NCI-H2029 treated with DMSO at 0.1 percent for 48 hours (cell line): ENCODE measurements around the gene CAPN7.
A peak's percentile ranks its signal among the peaks of the same experiment; 100 is the strongest.

ENCODE experiments used
- DNase-seq: peaks from one replicate; lab custom pipeline; 2025; lab: John Stamatoyannopoulos, UW

CAPN7 gene

DNA sequence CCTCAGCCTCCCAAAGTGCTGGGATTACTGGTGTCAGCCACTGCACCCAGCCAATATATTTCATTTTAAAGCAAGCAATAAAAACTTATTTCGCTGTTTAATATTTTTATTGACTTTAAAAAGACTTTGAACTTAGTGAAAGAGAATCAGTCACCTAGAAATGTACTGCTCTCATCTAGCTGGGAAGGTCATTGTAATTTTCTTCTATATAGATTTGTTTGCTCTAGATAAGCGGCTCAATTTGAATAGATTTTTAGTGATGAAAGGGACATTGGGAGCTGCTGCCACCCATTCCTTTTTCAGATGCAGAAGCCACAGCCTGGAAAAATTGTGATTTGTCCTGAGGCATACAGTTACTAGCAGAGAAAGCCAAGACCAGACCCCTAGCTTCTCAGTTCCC, 40.1 kb downstream of the CAPN7 start:
- DNase-seq, result no peak

DNA sequence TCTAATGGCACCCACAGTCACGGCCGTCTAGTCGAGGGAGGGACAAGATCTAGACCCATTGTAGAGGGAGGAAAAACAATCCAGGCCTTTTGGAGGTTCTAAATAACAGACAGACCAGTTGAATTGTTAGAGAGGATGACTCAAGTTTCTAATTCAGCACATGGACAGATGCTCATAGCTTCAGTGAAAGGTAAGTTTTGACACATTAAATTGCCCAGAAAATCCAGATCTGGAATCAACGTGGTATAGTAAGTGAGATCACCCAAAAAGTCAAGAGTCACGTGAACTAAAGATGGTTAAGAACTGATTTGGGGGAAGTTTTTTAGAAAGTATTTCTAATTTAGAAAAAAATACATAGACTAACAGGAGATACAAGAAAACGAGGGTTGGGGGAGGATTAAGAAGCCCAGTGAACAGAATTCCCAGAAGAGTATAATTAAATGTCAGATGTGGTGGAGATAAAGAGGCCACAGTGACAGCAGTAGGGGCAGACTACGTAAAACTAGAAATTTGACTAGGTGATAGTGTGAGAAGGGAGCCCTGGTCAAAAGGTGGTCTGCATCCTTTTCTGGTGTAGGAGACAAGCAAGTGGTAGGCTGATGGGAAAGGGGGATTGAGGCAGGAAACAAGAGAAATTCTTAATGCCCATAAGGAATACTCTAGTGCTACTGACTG, 47.1 kb downstream of the CAPN7 start:
- no peak for DNase-seq

DNA sequence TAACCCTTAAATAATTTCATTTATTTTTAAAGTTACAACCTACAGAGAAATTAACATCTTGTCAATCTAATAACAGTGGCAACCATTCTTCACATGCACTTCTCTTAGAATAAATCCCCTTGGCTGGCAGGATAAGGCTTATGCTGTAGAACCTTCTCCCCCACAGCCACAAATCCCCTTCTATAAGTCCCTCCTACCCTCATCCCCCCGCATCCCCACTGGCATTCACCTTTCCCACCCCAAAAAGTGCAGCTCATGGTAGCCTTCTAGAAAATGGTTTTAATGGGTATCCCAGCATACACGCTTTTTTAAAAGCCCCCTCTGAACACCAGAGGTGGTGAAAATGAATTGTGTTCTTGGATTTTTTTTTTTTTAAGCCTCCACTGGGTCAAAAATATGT, 49.2 kb downstream of the CAPN7 start:
- DNase-seq, result no peak

DNA sequence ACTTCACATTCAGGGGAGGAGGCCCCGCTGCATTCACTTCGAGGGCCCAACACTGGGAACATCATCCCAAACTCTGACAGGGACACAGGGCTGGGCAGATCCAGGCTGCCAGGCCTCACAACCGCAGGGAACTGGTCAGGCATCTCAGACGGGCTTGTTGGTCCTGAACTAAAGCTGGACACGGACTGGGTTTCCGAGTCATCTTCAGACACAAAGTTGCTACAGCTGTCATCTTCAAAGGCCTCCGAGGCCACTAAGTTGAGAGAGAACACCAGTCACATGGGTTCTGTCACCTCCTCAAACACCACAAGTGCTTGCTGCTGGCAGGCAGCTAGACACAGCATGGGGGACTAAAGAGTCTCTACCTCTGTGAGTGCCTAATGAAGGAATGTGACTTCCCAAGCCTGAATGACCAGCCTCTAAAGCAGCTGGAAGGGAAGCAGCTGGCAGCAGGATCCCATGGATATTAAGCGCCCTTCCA, 50.9 kb downstream of the CAPN7 start:
- DNase-seq, result no peak

DNA sequence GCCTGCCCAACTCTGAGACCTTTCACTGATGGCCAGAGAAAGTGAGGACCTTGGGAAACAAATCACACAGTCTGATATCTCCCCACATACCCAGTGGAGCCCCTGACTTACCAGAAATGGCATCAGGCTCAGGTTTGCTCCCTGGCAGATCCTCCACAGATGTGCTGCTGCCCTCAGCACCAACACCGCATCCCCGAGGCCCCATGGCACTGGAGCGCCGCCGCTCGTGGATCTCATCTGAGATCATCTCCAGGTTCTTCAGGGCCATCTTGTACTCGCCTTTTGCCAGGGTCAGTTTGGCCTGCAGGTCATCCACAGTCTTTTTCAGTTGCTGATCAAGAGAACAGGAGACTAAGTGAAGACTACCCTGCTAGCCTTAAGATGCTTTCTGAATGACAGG, 52.7 kb downstream of the CAPN7 start:
- no peak for DNase-seq

DNA sequence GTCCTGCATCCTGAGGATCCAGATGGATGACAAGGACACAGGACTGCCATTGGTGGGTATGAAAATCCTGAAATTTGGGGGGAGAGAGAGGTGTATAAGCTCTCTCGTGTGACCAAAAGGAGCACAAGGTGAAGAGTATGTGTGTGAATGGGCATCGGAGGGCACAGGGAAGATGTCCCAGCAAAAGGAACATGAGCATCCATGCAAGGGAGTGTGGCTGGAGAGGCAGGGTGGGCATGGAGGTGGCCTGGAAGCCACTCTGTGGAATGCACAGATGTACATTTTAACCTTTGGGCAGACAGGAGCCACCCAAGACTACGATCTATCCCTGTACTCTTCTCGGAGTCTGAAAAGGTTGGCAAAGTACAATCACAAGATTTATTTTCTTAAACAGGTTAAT, 54.5 kb downstream of the CAPN7 start:
- DNase-seq, result no peak

DNA sequence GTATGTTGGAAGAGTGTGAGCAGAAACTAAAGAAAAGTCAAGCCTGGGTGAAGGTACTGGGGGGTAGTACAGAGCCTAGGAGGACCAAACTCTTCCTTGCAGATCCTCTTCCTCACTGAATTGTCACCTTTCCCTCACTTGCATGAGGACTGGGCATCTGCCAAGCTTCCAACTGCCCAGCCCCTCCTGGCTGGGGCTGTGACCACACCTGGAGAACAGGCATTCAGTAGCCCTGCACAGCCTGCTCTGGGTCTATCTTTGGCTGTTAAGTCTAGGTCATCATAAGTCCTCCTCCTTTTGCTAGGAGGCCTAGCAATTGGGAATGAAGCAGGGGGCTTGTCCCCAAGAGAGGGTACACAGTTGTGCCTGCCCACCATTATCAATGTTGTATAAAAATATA, 55.2 kb downstream of the CAPN7 start:
- DNase-seq, result no peak

DNA sequence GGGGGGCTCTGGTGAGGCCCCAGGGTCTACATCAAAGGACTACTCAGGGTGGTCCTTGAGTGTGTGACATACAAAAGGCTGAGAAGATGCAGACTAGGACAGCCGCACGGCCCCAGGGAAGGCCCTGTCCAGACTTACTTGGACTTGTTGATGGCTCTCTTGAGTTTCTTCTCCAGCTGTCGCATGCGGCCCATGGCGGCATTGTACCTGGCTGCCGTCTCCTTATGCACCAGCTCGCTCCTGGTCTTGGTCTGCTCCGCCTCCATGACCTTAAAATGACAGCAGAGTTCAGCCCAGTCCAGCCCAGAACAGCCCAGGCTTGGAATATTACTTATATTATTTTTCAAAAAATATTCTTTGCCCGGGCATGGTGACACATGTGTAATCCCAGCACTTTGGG, 56.0 kb downstream of the CAPN7 start:
- no peak for DNase-seq

DNA sequence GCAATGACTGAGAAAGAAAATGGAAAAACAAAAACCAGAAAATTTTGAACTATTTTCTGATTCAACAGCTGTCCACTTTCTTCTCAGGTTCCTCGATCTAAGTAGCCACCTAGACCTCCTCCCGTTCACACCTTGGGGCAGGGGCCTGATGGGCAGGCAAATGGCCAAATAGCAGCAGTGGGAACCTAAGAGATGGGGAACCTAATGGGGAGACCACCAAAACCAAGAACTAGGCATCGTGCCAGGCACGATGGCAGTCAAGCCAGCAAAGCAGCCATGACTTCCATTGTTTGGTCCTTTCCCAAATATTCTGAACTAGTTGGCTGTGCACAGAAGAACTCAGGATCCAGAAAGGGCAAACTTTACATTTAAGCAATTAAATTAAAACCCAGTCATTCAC, 57.1 kb downstream of the CAPN7 start:
- DNase-seq, result no peak

DNA sequence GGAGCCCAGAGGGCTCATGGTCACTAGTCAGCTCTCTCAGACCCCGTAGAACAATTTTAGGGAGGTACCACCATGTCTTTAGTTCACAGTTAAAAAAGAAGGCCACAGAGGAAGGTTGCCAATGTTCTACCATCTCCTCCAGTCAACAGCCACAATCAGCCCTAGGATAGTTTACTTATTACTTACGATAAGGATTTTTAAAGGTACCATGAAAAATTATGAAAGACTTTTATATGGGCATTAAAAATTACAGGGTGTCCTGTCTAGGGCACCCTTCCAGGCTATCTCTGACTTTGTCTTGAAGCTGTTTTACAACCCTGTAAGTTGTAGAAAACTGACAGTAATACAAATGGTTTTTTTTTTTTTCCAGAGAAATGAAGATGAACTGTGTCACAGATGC, 57.9 kb downstream of the CAPN7 start:
- no peak for DNase-seq

DNA sequence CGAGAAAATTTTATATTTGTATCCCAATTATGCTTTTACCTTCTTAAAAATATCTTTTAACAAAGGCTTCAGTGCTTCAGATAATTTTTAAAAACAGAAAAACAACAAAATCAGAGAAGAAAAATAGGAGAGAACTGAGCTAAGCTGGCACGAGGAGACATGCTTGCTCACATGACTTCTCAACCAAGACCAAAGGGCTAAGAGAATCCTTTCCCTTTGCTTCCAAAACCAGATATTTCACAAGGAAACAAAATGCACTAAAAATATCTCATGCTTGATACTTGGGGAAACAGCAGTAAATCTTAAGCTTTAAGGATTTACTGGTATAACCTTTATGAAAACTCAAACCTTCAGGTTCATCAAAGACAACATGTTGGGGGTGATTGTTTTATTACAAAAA, 58.4 kb downstream of the CAPN7 start:
- no peak for DNase-seq

DNA sequence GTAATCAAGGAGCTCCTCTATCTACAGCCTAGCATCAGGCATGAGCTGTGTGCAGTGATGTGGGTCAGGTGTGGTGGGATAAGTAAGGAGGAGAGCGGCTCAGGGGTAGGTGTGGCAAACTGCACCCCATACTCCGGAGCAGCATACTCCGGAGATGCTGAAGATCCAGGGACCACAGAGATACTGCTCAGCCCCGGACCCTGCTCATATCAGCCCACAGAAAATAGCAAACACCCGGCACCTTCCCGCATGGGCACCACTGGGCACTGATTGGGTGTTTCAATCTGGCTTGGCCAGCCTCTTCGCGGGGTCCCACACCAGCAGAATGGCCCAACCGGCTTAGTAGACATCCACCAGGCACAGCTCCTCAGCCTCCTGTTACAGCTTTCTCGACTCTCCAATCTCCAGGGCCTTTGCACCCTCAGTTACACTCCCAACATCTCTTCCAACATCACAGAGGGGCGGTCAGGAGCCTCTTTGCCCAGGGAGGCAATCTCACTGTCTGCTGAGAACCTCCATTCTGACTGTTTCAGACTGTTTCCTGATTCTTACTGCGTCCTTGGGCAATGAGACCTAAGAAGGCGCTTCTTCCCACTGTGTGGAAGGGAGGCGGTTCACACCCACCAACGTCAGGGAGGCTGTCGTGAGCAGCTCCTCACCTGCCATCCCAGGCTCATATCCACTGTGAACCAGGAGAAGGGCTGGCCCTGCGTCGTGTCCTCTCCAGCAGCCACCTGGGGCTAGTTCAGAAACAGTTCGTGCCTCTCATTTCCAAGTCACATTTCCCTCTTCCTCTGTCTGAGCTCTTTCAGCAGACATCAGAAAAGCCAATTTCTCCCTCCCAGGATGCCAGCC, 59.8 kb downstream of the CAPN7 start:
- no peak for DNase-seq

DNA sequence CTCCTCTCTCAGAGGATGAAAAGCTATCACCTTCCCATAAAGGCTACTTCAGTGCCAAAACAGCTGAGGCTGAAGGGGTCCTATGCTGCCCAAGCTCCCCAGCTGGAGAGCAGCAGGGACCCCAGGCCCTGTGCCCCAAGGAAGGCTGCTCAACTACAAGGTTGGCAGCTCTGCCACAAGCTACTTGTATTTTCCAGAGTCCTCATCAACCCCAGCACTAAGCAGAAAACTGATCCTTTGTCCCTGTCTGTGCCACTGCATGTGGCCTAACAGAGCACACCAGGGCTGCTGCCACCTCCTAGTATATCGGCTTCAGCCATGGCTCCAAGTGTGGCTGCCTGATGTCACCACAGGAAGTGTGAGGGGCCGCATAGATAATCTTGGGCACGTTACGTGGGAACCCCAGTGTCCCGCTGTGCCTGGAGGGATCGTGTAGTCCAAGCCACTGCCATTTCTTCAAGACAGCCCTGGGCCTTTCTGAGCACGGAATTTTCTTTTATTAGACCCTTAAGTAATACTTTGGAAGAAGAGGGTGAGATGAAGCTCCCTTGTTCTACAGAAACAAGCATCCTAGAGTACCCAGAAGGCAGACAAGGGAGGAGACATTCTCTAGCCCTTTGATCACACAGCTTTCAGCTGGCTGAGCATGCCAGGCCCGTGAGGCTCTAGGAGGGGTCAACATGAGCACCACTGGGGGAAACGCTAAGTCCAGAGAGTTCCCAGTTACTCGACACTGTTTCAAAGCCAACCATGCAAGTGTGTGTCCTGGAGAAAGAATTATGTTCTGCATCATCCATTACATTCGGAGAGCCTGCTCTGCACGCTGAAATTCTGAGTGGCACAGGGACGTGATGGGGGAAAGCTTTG, 60.7 kb downstream of the CAPN7 start:
- no peak for DNase-seq

DNA sequence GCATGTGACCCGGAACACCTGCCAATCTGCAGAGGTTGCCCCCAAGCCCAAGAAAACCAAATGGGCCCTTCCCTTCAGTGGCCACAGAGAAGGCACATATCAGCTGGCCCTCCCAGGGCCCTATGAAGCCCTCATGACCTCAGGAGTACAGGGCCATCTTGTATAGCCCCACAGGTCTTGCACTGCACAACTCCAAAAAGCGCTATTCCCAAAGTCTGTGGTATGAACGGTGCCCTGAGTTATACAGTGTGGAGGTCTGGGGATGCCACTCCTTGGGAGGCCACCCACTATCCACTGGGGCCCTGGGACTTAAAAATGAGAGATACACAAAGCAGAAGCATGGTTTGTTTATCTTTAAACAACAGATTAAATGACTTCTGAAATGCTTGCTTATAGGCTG, 61.5 kb downstream of the CAPN7 start:
- DNase-seq, result no peak

DNA sequence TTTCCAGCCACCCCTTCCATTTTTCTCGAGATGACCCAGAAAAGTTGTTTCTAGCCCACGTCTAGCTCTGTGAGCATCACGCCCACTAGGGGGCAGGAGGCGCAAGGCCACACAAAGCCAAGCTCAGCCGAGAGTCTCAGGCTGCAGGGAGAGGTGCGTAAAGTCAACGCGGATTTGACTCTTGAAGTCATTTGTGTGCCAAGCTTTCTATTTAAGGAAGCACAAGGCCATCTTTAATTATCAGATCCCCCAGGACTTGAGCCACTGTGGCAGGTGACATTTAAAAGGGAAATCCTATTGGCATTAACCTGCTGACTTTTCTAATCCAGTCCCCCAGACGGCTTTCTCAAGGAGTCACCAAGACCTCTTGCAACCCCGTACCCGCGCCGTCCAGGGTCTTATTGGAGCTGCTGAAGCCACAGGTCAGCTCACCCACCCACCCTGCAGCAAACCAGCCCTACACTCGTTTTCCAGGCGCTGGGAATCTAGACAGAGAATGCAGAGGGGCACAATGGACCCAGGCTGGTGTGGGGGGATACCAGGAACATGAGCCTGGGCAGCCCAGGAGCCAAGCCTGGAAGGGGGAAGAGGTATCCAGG, 62.1 kb downstream of the CAPN7 start:
- peak; percentile 66 for DNase-seq

DNA sequence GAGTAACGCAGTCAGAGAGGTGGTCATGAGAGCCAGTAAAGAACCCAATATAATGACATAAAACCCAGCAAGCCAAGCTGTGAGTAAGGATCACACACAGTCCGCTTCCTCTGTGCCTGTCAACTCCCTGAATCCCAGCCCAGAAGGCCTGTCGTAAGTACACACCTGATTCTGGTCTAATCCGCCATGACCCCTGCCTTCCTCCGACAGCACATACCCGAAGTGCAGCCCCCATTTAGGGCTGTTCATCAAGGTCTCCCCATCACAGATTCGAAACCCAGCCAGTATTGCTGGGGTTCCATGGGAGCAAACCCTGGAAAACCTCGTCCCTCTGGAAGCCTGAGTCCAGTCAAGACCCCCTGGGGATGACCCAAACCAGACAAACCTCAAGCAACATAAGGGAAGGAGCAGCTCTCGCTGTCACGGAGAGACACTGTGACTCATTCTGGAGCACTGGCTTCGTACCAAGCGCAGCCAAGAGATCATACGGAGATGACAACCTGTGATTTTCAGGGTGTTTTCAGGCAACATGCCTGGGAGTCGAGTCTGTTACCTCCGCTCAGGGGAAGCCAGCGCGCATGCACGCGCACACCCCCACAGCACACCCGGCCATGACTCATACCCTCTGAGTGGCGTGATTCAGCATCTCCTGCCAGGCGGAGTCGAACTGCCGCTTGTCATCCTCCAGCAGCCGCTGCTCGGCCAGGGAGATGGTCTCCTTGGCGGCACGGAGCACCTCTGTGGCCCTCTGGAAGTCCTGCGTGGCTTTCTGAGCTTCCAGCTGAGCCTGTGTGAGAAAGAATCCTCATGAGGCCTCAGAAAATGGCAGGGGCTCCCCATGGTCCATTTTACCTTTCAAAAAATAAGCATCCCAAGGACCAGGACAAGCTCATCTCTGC, 63.3 kb downstream of the CAPN7 start:
- no peak for DNase-seq

DNA sequence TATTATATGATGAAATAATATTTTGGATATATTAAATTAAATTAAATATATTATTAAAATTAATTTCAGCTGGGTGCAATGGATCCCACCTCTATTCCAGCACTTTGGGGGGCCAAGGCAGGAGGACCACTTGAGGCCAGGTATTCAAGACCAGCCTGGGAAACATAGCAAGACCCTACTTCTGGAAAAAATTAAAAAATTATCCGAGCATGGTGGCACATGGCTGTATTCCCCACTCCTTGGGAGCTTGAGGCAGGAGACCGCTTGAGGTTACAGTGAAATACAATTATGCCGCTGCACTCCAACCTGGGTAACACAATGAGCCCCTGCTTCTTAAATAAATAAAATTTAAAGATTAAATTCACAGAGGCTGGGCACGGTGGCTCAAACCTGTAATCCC, 65.0 kb downstream of the CAPN7 start:
- DNase-seq, result no peak

DNA sequence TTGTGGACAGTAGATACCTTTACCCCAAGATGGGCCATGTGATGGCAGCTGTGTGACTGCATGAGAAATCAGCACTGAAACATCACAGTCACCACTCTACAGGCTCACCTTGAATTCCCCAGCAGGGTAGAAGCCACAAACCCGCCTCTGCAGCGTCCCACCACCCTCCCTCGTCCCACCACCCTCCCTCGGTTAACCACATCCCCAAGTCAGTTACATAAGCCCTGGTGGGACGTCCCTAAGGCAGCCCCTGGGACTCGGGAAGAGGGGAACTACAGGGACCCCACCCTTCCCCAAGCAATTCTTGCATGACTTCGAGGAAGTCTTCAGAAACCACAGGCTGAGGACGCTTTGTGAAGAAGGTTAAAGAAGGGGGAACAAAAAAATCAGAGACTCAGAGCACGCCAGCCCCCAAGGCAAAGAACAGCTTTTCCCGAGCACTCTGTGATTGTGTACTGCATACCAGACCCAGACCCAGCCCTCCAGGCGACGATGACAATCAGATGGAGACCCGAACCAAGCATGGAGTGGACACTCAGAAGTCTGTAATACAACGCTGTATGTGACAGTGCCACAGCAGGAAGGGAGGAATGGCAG, 65.8 kb downstream of the CAPN7 start:
- DNase-seq, result no peak

DNA sequence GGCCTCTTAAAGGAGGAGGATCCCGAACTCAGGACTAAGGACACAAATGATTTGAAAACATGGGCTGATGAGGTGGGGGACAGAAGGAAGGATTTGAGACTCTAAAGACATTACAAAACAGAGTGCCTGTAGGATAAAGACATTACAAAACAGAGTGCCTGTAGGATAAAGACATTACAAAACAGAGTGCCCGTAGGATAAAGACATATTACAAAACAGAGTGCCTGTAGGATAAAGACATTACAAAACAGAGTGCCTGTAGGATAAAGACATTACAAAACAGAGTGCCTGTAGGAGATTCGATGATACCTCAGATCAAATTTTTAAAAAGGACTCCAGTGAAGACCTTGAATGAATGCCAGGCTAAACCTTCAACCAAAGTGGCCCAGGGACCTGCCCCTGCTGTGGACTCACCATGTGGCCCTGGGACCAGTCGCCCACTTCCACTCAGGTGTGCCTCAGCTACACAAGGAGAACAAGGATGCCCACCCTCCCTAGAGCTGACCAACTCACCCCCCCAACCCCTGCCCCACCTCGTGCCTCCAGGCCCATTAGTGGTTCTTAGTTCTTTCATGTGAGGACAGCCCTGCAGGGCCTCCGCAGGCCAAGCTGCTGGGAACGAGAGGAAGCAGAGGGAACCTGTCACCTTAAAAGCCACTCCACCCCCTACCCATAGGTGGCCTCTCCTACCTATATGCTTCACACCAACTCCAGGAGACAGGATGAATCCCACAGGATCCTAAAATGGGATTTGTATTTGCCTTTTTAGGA, 66.6 kb downstream of the CAPN7 start:
- DNase-seq, result no peak

DNA sequence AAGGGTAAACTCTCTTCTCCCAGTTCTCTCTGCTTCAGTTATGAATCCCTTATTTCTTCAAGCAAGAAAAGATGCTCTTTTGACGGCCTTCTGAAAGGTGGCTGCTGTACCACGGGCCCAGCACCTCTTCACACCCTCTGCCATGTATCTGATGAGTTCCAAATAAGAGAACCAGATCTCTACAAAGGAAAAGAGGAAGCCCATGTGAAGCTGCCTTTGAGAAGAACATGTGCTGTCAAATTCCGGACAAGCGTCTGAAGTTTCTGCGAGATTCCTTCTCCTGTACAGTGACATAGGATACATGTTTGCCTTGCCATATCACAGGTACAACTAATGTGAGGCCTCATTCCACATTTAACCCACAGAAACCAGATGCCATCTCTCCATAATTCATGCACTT, 67.2 kb downstream of the CAPN7 start:
- no peak for DNase-seq
